Small intestine (tissue), 7 donors: ENCODE data around the gene STX7. TPM values are rescaled to one million over a fixed set of nuclear protein-coding genes. Genes with fewer than 3 reads are reported as not detected.

Experiments
- DNase-seq, 2 donors: peaks; one replicate each; pipeline versions ENCODE4 v3.0.0 to v3.0.0-alpha.2; 2013
- FAIRE-seq: peaks from 2 replicates; lab custom pipeline; 2012; peaks lifted over from hg19 to GRCh38; lab: Jason Lieb, UNC
- H3K27ac ChIP-seq, 3 donors: one replicate each; pipeline ENCODE4 v1.5.1; 2013; ENCODE audit warnings: low read length in 2 of 3, mild to moderate bottlenecking in 2 of 3, control low read depth in 1 of 3, inconsistent platforms in 1 of 3, low read depth in 1 of 3, moderate library complexity in 1 of 3
- H3K27me3 ChIP-seq, 3 donors: one replicate each; pipeline ENCODE4 v1.6.1; 2013; ENCODE audit warnings: low read length in 3 of 3, inconsistent platforms in 1 of 3; ENCODE audit not compliant: control insufficient read depth in 3 of 3, insufficient read depth in 3 of 3
- H3K36me3 ChIP-seq, 3 donors: one replicate each; pipeline ENCODE4 v1.6.1; 2013; ENCODE audit warnings: low read length in 3 of 3, inconsistent platforms in 1 of 3, low read depth in 1 of 3, mild to moderate bottlenecking in 1 of 3, moderate library complexity in 1 of 3; ENCODE audit not compliant: control insufficient read depth in 3 of 3, insufficient read depth in 2 of 3
- H3K4me1 ChIP-seq, 3 donors: one replicate each; pipeline ENCODE4 v1.6.1; 2013; ENCODE audit warnings: low read length in 2 of 3, inconsistent platforms in 1 of 3, low read depth in 1 of 3, mild to moderate bottlenecking in 1 of 3, moderate library complexity in 1 of 3; ENCODE audit not compliant: control insufficient read depth in 3 of 3, insufficient read depth in 2 of 3
- H3K4me3 ChIP-seq, 3 donors: one replicate each; pipeline ENCODE4 v1.5.1; 2013; ENCODE audit warnings: low read length in 3 of 3, control low read depth in 1 of 3, inconsistent platforms in 1 of 3, low read depth in 1 of 3, mild to moderate bottlenecking in 1 of 3, moderate library complexity in 1 of 3
- H3K9me3 ChIP-seq, 2 donors: one replicate each; pipeline ENCODE4 v1.6.1; 2013; ENCODE audit warnings: low read depth in 1 of 2, low read length in 1 of 2; ENCODE audit not compliant: control insufficient read depth in 2 of 2, insufficient read depth in 1 of 2
- WGBS, 3 donors: extraction: QIAGEN DNeasy Blood & Tissue Kit; methylation state at CpG; one replicate each; pipeline ENCODE4 v1.1.7; 2013; 5-methylcytosine and 5-hydroxymethylcytosine counted together
- polyA plus RNA-seq, 4 donors: library from polyadenylated mRNA; stranded (reverse) in 3 of 4; unstranded in 1 of 4; fragments of 200-250 nt in 3 of 4; fragments of 120-200 nt in 1 of 4; gene quantifications; one replicate each; pipeline versions ENCODE4 v1.2.1 to v1.2.3, GENCODE V29; 2013
- donor health status: healthy with polysubstance abuse.
- donor health status: control.
- donor health status: control.
- donor health status: Bipolar disorder and iron deficiency.
- donor health status: healthy.

STX7 gene
- polyA plus RNA-seq, 4 donors: 24.7 to 91.8 (median 34.6) TPM

GRCh38 chr6:132479131-132479530 lies 33.8 kb downstream of the STX7 start:
- FAIRE-seq: no peak

GRCh38 chr6:132478674-132479073 lies 34.2 kb downstream of the STX7 start:
- Histone ChIP-seq H3K27me3 (no peaks in the 10 kb centered on the region), H3K27ac (no peak overlapping the region), H3K9me3 (no peaks in the 10 kb centered on the region), H3K36me3 (peaks cover 0 to 5% (median 5%) of the 10 kb centered on the region in 3 donors), H3K4me3 (no peak overlapping the region), H3K4me1 (no peaks in the 10 kb centered on the region)
- FAIRE-seq (no peak), DNase-seq (no peak)
- 89 to 93% (median 93%) methylated on average over 5 of the region's 5 CpGs for WGBS, 3 donors

More at GRCh38 chr6:132479131-132479530, 33.8 kb downstream of the STX7 start:
- DNase-seq: no peak
- H3K27me3 ChIP-seq: no peaks in the 10 kb centered on the region
- peaks cover 0 to 3% (median 2%) of the 10 kb centered on the region in 3 donors for H3K36me3 ChIP-seq
- no peak overlapping the region for H3K4me3 ChIP-seq
- 96 to 98% (median 97%) methylated on average over 2 of the region's 2 CpGs for WGBS, 3 donors
- H3K9me3 ChIP-seq: no peaks in the 10 kb centered on the region
- no peak overlapping the region for H3K27ac ChIP-seq
- no peaks in the 10 kb centered on the region for H3K4me1 ChIP-seq

GRCh38 chr6:132478266-132478665 lies 34.6 kb downstream of the STX7 start:
- H3K4me1 ChIP-seq: no peaks in the 10 kb centered on the region
- no peak for DNase-seq
- no peak overlapping the region for H3K27ac ChIP-seq
- FAIRE-seq: no peak
- H3K4me3 ChIP-seq: no peak overlapping the region
- 70 to 95% (median 95%) methylated on average over 2 of the region's 2 CpGs for WGBS, 3 donors
- no peaks in the 10 kb centered on the region for H3K27me3 ChIP-seq
- peaks cover 0 to 5% (median 4%) of the 10 kb centered on the region in 3 donors for H3K36me3 ChIP-seq
- no peaks in the 10 kb centered on the region for H3K9me3 ChIP-seq

- no peak for DNase-seq
- Histone ChIP-seq H3K4me1 (no peaks in the 10 kb centered on the region), H3K9me3 (no peaks in the 10 kb centered on the region), H3K27me3 (no peaks in the 10 kb centered on the region), H3K36me3 (peaks cover 4 to 11% (median 5%) of the 10 kb centered on the region in 3 donors), H3K27ac (no peak overlapping the region), H3K4me3 (no peak overlapping the region)
- 90 to 96% (median 95%) methylated on average over 4 of the region's 4 CpGs for WGBS, 3 donors
- FAIRE-seq: no peak
Measured at GRCh38 chr6:132476688-132477087, 36.2 kb downstream of the STX7 start.

- no peaks in the 10 kb centered on the region for H3K27me3 ChIP-seq
- 86 to 100% (median 95%) methylated on average over 1 of the region's 1 CpG for WGBS, 3 donors
- H3K27ac ChIP-seq: no peak overlapping the region
- no peaks in the 10 kb centered on the region for H3K9me3 ChIP-seq
- DNase-seq: no peak
- no peak overlapping the region for H3K4me3 ChIP-seq
- no peaks in the 10 kb centered on the region for H3K4me1 ChIP-seq
- peak; percentile 39 for FAIRE-seq
- H3K36me3 ChIP-seq: peaks cover 8 to 14% (median 8%) of the 10 kb centered on the region in 3 donors
Measured at GRCh38 chr6:132475925-132476324, 37.0 kb downstream of the STX7 start.

GRCh38 chr6:132471787-132472186 lies 41.1 kb downstream of the STX7 start:
- H3K27me3 ChIP-seq: no peaks in the 10 kb centered on the region
- DNase-seq (no peak), FAIRE-seq (no peak)
- no peak overlapping the region for H3K27ac ChIP-seq
- H3K4me1 ChIP-seq: no peaks in the 10 kb centered on the region
- WGBS, 3 donors: 92 to 97% (median 94%) methylated on average over 3 of the region's 3 CpGs
- no peaks in the 10 kb centered on the region for H3K9me3 ChIP-seq
- H3K36me3 ChIP-seq: peaks cover 8 to 20% (median 17%) of the 10 kb centered on the region in 3 donors
- no peak overlapping the region for H3K4me3 ChIP-seq

GRCh38 chr6:132466952-132467351 lies 46.0 kb downstream of the STX7 start:
- Histone ChIP-seq H3K9me3 (no peaks in the 10 kb centered on the region), H3K4me3 (no peak overlapping the region), H3K36me3 (peaks cover 11 to 30% (median 24%) of the 10 kb centered on the region in 3 donors), H3K27me3 (no peaks in the 10 kb centered on the region), H3K27ac (no peak overlapping the region), H3K4me1 (no peaks in the 10 kb centered on the region)
- FAIRE-seq (no peak), DNase-seq (no peak)
- 71 to 97% (median 93%) methylated on average over 3 of the region's 3 CpGs for WGBS, 3 donors

- H3K4me3 ChIP-seq: no peak overlapping the region
- no peaks in the 10 kb centered on the region for H3K27me3 ChIP-seq
- WGBS, 3 donors: 71 to 88% (median 83%) methylated on average over 5 of the region's 5 CpGs
- no peak for DNase-seq
- no peak overlapping the region for H3K27ac ChIP-seq
- no peaks in the 10 kb centered on the region for H3K4me1 ChIP-seq
- H3K36me3 ChIP-seq: peaks cover 6 to 27% (median 25%) of the 10 kb centered on the region in 3 donors
- H3K9me3 ChIP-seq: no peaks in the 10 kb centered on the region
- no peak for FAIRE-seq
Measured at GRCh38 chr6:132465530-132466485, 47.1 kb downstream of the STX7 start.
